WERI-Rb-1 (cell line): ENCODE results near the gene MYO5C.

ENCODE experiments used
- DNase-seq: peaks from one replicate; pipeline ENCODE4 v3.0.0-alpha.2; 2020
- H3K27ac ChIP-seq: fragments of 250-450 bp; sonication (Bioruptor Pico); 2 replicates; pipeline ENCODE4 v1.5.1; 2020; ENCODE audit warnings: mild to moderate bottlenecking, moderate library complexity
- H3K27me3 ChIP-seq: fragments of 250-450 bp; sonication (Bioruptor Pico); 2 replicates; pipeline ENCODE4 v1.5.1; 2021; ENCODE audit warnings: mild to moderate bottlenecking, low read depth, moderate library complexity; ENCODE audit not compliant: insufficient read depth, severe bottlenecking
- H3K36me3 ChIP-seq: fragments of 250-450 bp; sonication (Bioruptor Pico); 2 replicates; pipeline ENCODE4 v1.5.1; 2020; ENCODE audit warnings: mild to moderate bottlenecking, moderate library complexity
- H3K4me3 ChIP-seq: 2 replicates; pipeline ENCODE4 v1.5.1; 2011; ENCODE audit warnings: low read depth, mild to moderate bottlenecking, control low read depth, low read length
- H3K9me3 ChIP-seq: fragments of 250-450 bp; sonication (Bioruptor Pico); 2 replicates; pipeline ENCODE4 v1.5.1; 2021; ENCODE audit warnings: mild to moderate bottlenecking, moderate library complexity; ENCODE audit not compliant: severe bottlenecking
- CTCF ChIP-seq: IDR thresholded peaks from 2 replicates; pipeline ENCODE4 v1.5.1; 2011; ENCODE audit warnings: low read depth, mild to moderate bottlenecking, control low read depth, inconsistent platforms, low read length

The MYO5C gene

GRCh38 chr15:52254391-52254790, 41.2 kb downstream of the MYO5C start:
- no peaks in the 10 kb centered on the region for H3K27me3 ChIP-seq
- peaks cover 9% of the 10 kb centered on the region for H3K36me3 ChIP-seq
- H3K27ac ChIP-seq, result no peak overlapping the region
- H3K9me3 ChIP-seq, result no peaks in the 10 kb centered on the region
- peak; percentile 39; the same call in 1 of the 2 replicates for TF ChIP-seq CTCF
- no peak overlapping the region for H3K4me3 ChIP-seq
- DNase-seq, result peak; percentile 17

GRCh38 chr15:52252781-52253180, 42.8 kb downstream of the MYO5C start:
- Histone ChIP-seq H3K27ac (no peak overlapping the region), H3K4me3 (no peak overlapping the region), H3K9me3 (no peaks in the 10 kb centered on the region), H3K36me3 (peaks cover 12% of the 10 kb centered on the region), H3K27me3 (no peaks in the 10 kb centered on the region)
- no peak for TF ChIP-seq CTCF
- no peak for DNase-seq

- Histone ChIP-seq H3K4me3 (no peak overlapping the region), H3K36me3 (peaks cover 12% of the 10 kb centered on the region), H3K9me3 (no peaks in the 10 kb centered on the region), H3K27me3 (no peaks in the 10 kb centered on the region), H3K27ac (no peak overlapping the region)
- no peak for TF ChIP-seq CTCF
- DNase-seq, result no peak
These were observed 44.3 kb downstream of the MYO5C start for GRCh38 chr15:52251144-52251860.

- Histone ChIP-seq H3K36me3 (peaks cover 15% of the 10 kb centered on the region), H3K9me3 (no peaks in the 10 kb centered on the region), H3K27ac (no peak overlapping the region), H3K4me3 (no peak overlapping the region), H3K27me3 (no peaks in the 10 kb centered on the region)
- no peak for TF ChIP-seq CTCF
- DNase-seq, result no peak
These were observed 48.1 kb downstream of the MYO5C start for GRCh38 chr15:52247461-52247860.

- no peak overlapping the region for H3K4me3 ChIP-seq
- no peak overlapping the region for H3K27ac ChIP-seq
- DNase-seq, result no peak
- no peaks in the 10 kb centered on the region for H3K9me3 ChIP-seq
- no peak for TF ChIP-seq CTCF
- peaks cover 15% of the 10 kb centered on the region for H3K36me3 ChIP-seq
- no peaks in the 10 kb centered on the region for H3K27me3 ChIP-seq
These were observed 48.7 kb downstream of the MYO5C start for GRCh38 chr15:52246686-52247431.
